ENCODE results near the gene PMVK. TPM values are rescaled to one million over a fixed set of nuclear protein-coding genes. Genes with fewer than 3 reads are reported as not detected.

PMVK gene
- total and polyA plus RNA-seq, 2 experiments from 2014 or later = 12.5 to 53.5 TPM

- Histone ChIP-seq H2AFZ (no peak overlapping the region), H3K4me1 (ENCODE audit: insufficient read depth) (peaks cover 7% of the 10 kb centered on the region), H3K4me3 (no peak overlapping the region), H3K4me2 (no peak overlapping the region), H3K27me3 (no peaks in the 10 kb centered on the region), H3K79me2 (no peaks in the 10 kb centered on the region), H3K36me3 (replicated peaks; ENCODE audit: insufficient read depth, low read depth) (no peaks in the 10 kb centered on the region), H3K9me2 (replicated peaks; ENCODE audit: insufficient read depth) (no peaks in the 10 kb centered on the region), H4K20me1 (ENCODE audit: insufficient read depth, poor library complexity, severe bottlenecking) (no peaks in the 10 kb centered on the region), H3K9me3 (ENCODE audit: low read depth) (no peaks in the 10 kb centered on the region), H3K27ac (peak overlapping the region; percentile 73)
- no peak for DNase-seq (ENCODE audit: low spot score)
- WGBS (ENCODE audit: low lambda C conversion rate, missing lambda C conversion rate) = 75% methylated on average over 3 of the region's 3 CpGs
- TF ChIP-seq EZH2phosphoT487 (IDR thresholded peaks at IDR 0.05; ENCODE audit: low read depth, severe bottlenecking, unreplicated experiment) = no peak
- no peak for TF ChIP-seq EZH2 (IDR thresholded peaks at IDR 0.05; ENCODE audit: borderline replicate concordance)
- no peak for TF ChIP-seq CTCF (IDR thresholded peaks at IDR 0.05; ENCODE audit: poor library complexity)
These were observed 59.6 kb downstream of the PMVK start for GRCh38 chr1:154876842-154877369.

Small RNAs within 50 kb of the gene (microRNA-seq; reads per million reads assigned to microRNA genes)
- gene MIR4258 = not detected

Small RNAs within 50 kb of the gene (small RNA-seq; reads per million reads assigned to genes)
- gene MIR4258 (not detected), gene RF00017 (not detected)

Other genes with a start within 250 kb of the PMVK start
- 0.36 and 0.67 TPM in 2 replicates for gene KCNN3, start 66.4 kb downstream of the PMVK start, total RNA-seq
- 0.56 and 1.3 TPM in 2 replicates for gene KCNN3, start 66.4 kb downstream of the PMVK start, polyA plus RNA-seq
- gene PBXIP1, start 19.4 kb upstream of the PMVK start, total RNA-seq = 52.4 and 53.0 TPM in 2 replicates
- 61.0 and 65.5 TPM in 2 replicates for gene PBXIP1, start 19.4 kb upstream of the PMVK start, polyA plus RNA-seq
- gene PYGO2, start 25.1 kb upstream of the PMVK start, total RNA-seq = 20.2 and 21.8 TPM in 2 replicates
- 22.3 and 28.3 TPM in 2 replicates for gene PYGO2, start 25.1 kb upstream of the PMVK start, polyA plus RNA-seq
- gene SHC1, start 34.0 kb upstream of the PMVK start, total RNA-seq = 81.8 and 95.6 TPM in 2 replicates
- 107 and 120 TPM in 2 replicates for gene SHC1, start 34.0 kb upstream of the PMVK start, polyA plus RNA-seq
- gene CKS1B, start 38.0 kb upstream of the PMVK start, total RNA-seq = 40.4 and 41.5 TPM in 2 replicates
- 91.3 and 102 TPM in 2 replicates for gene CKS1B, start 38.0 kb upstream of the PMVK start, polyA plus RNA-seq
- gene FLAD1, start 46.6 kb upstream of the PMVK start, total RNA-seq = 25.6 and 27.7 TPM in 2 replicates
- gene FLAD1, start 46.6 kb upstream of the PMVK start, polyA plus RNA-seq = 42.8 and 45.1 TPM in 2 replicates
- gene LENEP, start 56.9 kb upstream of the PMVK start, total RNA-seq = 0.92 TPM in 1 of 2 replicates, not detected in the other
- gene LENEP, start 56.9 kb upstream of the PMVK start, polyA plus RNA-seq = not detected in 2 replicates
- 27.3 and 29.2 TPM in 2 replicates for gene ZBTB7B, start 66.1 kb upstream of the PMVK start, total RNA-seq
- gene ZBTB7B, start 66.1 kb upstream of the PMVK start, polyA plus RNA-seq = 13.3 and 13.5 TPM in 2 replicates
- gene DCST2, start 97.1 kb upstream of the PMVK start, total RNA-seq = 0.04 and 1.6 TPM in 2 replicates
- 0.40 and 0.47 TPM in 2 replicates for gene DCST2, start 97.1 kb upstream of the PMVK start, polyA plus RNA-seq
- 0.60 TPM in 1 of 2 replicates, not detected in the other for gene DCST1, start 97.1 kb upstream of the PMVK start, total RNA-seq
- gene DCST1, start 97.1 kb upstream of the PMVK start, polyA plus RNA-seq = 0.12 TPM in 1 of 2 replicates, not detected in the other
- gene ADAM15, start 114.6 kb upstream of the PMVK start, total RNA-seq = 44.8 and 55.7 TPM in 2 replicates
- gene ADAM15, start 114.6 kb upstream of the PMVK start, polyA plus RNA-seq = 108 and 117 TPM in 2 replicates
- 20.5 and 21.3 TPM in 2 replicates for gene EFNA4, start 127.0 kb upstream of the PMVK start, total RNA-seq
- 16.3 and 18.1 TPM in 2 replicates for gene EFNA4, start 127.0 kb upstream of the PMVK start, polyA plus RNA-seq
- 4.0 and 5.5 TPM in 2 replicates for gene EFNA3, start 142.1 kb upstream of the PMVK start, total RNA-seq
- gene EFNA3, start 142.1 kb upstream of the PMVK start, polyA plus RNA-seq = 10.3 and 13.1 TPM in 2 replicates
- 78.7 and 94.8 TPM in 2 replicates for gene EFNA1, start 191.2 kb upstream of the PMVK start, total RNA-seq
- gene EFNA1, start 191.2 kb upstream of the PMVK start, polyA plus RNA-seq = 137 and 172 TPM in 2 replicates
- gene SLC50A1, start 199.1 kb upstream of the PMVK start, total RNA-seq = 75.3 and 88.6 TPM in 2 replicates
- gene SLC50A1, start 199.1 kb upstream of the PMVK start, polyA plus RNA-seq = 111 and 115 TPM in 2 replicates
- gene DPM3, start 203.8 kb upstream of the PMVK start, total RNA-seq = 94.2 and 121 TPM in 2 replicates
- gene DPM3, start 203.8 kb upstream of the PMVK start, polyA plus RNA-seq = 84.1 and 96.3 TPM in 2 replicates
- 191 and 209 TPM in 2 replicates for gene KRTCAP2, start 236.6 kb upstream of the PMVK start, total RNA-seq
- gene KRTCAP2, start 236.6 kb upstream of the PMVK start, polyA plus RNA-seq = 440 and 454 TPM in 2 replicates
- gene TRIM46, start 237.1 kb upstream of the PMVK start, total RNA-seq = 1.1 and 1.2 TPM in 2 replicates
- 1.9 and 2.1 TPM in 2 replicates for gene TRIM46, start 237.1 kb upstream of the PMVK start, polyA plus RNA-seq